Neural progenitor cell (in vitro differentiated cells): ENCODE data around the gene BAHD1.

ENCODE experiments used
- EZH2 ChIP-seq: fragments of 200-600 bp; sonication (generic); IDR thresholded peaks from 2 replicates; pipeline ENCODE4 v1.6.1; 2017; ENCODE audit warnings: antibody characterized with exemption, mild to moderate bottlenecking, moderate library complexity
- TF ChIP-seq, protein P1 (sequence below): fragments of 200-600 bp; sonication (generic); IDR thresholded peaks from 2 replicates; pipeline ENCODE4 v1.5.1; 2017; ENCODE audit warnings: antibody characterized with exemption, mild to moderate bottlenecking

DNA sequence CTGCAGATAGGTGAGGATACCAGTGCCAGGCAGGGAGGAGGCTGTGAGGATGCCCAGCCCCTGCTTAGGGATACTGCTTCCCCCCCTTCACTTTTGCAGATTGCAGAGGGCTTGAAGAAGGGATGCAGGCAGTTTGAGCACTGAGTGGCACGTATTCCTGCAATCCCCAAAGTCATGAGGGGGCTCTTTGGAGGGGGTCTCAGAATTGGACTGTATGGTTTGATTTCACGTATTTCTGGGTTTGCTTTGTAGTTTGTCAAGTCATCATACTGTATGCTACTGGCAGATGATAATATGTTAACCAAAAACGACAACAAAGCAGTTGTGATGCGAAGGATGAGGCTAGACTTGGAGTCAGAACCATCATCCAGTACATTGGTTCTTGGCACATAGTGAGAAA is 58.1 kb downstream of the BAHD1 start:
- TF ChIP-seq, protein P1, sequence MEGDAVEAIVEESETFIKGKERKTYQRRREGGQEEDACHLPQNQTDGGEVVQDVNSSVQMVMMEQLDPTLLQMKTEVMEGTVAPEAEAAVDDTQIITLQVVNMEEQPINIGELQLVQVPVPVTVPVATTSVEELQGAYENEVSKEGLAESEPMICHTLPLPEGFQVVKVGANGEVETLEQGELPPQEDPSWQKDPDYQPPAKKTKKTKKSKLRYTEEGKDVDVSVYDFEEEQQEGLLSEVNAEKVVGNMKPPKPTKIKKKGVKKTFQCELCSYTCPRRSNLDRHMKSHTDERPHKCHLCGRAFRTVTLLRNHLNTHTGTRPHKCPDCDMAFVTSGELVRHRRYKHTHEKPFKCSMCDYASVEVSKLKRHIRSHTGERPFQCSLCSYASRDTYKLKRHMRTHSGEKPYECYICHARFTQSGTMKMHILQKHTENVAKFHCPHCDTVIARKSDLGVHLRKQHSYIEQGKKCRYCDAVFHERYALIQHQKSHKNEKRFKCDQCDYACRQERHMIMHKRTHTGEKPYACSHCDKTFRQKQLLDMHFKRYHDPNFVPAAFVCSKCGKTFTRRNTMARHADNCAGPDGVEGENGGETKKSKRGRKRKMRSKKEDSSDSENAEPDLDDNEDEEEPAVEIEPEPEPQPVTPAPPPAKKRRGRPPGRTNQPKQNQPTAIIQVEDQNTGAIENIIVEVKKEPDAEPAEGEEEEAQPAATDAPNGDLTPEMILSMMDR: no peak
- no peak for TF ChIP-seq EZH2
